PC-3 (cell line): ENCODE data around the gene KDM6A. TPM values are rescaled to one million over a fixed set of nuclear protein-coding genes. Genes with fewer than 3 reads are reported as not detected.
"Not testable (repeated sequence)": the region's sequence is repeated elsewhere in the genome, so short reads cannot be mapped to it uniquely, and the experiment has no call there.

Experiments used
- ATAC-seq: fragments of 200-7000 bp; cut with Tn5 transposase; 2 replicates; pipeline ENCODE4 v1.9.1; 2020; ENCODE audit warnings: mild to moderate bottlenecking, moderate library complexity
- BruUV-seq: library from RNA; stranded (reverse); fragments of 400-500 nt; replicated peaks from 2 replicates; lab custom pipeline; 2021; lab: Mats Ljungman, UMichigan
- CTCF ChIA-PET: fragments of 300-600 bp; sonication (Branson Sonifier 250); formaldehyde crosslinking; loops from one replicate; lab custom pipeline; 2022; ENCODE audit warnings: antibody characterized with exemption; lab: Charles Lee
- POLR2A ChIA-PET: fragments of 300-600 bp; sonication (Branson Sonifier 250); formaldehyde crosslinking; loops from one replicate; lab custom pipeline; 2022; ENCODE audit warnings: antibody characterized with exemption; ENCODE audit not compliant: unreplicated experiment; lab: Charles Lee
- DNase-seq: peaks from one replicate; pipeline ENCODE4 v3.0.0-alpha.2; 2015
- H2AFZ ChIP-seq: fragments of 300-600 bp; sonication (generic); 2 replicates; pipeline ENCODE4 v1.6.0; 2016; ENCODE audit warnings: antibody characterized with exemption, low read length
- H3F3A ChIP-seq: fragments of 300-600 bp; sonication (generic); one replicate; pipeline ENCODE4 v1.6.0; 2017; ENCODE audit warnings: antibody characterized with exemption, low read length, control low read depth, mild to moderate bottlenecking; ENCODE audit not compliant: unreplicated experiment
- H3K27ac ChIP-seq: fragments of 300-600 bp; sonication (generic); 2 replicates; pipeline ENCODE4 v1.5.1; 2016; ENCODE audit warnings: mild to moderate bottlenecking, low read length
- H3K27me3 ChIP-seq: fragments of 300-600 bp; sonication (generic); 2 replicates; pipeline ENCODE4 v1.6.1; 2016; ENCODE audit warnings: low read length, mixed read lengths
- H3K36me3 ChIP-seq: fragments of 300-600 bp; sonication (generic); 2 replicates; pipeline ENCODE4 v1.6.1; 2016; ENCODE audit warnings: low read depth, mixed run types, low read length, mixed read lengths
- H3K4me1 ChIP-seq: fragments of 300-600 bp; sonication (generic); 2 replicates; pipeline ENCODE4 v1.5.1; 2016; ENCODE audit warnings: low read length; ENCODE audit not compliant: insufficient read depth
- H3K4me2 ChIP-seq: fragments of 300-600 bp; sonication (generic); 2 replicates; pipeline ENCODE4 v1.6.0; 2016; ENCODE audit warnings: low read length
- H3K4me3 ChIP-seq: fragments of 300-600 bp; sonication (generic); 2 replicates; pipeline ENCODE4 v1.5.1; 2016; ENCODE audit warnings: mild to moderate bottlenecking, low read length, mixed read lengths
- H3K79me2 ChIP-seq: fragments of 300-600 bp; sonication (generic); 2 replicates; pipeline ENCODE4 v1.6.1; 2017; ENCODE audit warnings: low read length, mixed read lengths
- H3K9ac ChIP-seq: fragments of 300-600 bp; sonication (generic); 2 replicates; pipeline ENCODE4 v1.6.0; 2016; ENCODE audit warnings: mild to moderate bottlenecking, low read length
- H3K9me2 ChIP-seq: fragments of 300-600 bp; sonication (generic); replicated peaks from 2 replicates; pipeline ENCODE4 v1.6.1; 2016; ENCODE audit warnings: mixed run types, low read length, mixed read lengths
- H3K9me3 ChIP-seq: fragments of 300-600 bp; sonication (generic); 2 replicates; pipeline ENCODE4 v1.6.1; 2016; ENCODE audit warnings: low read length, mixed read lengths
- H4K20me1 ChIP-seq: fragments of 300-600 bp; sonication (generic); 2 replicates; pipeline ENCODE4 v1.6.1; 2016; ENCODE audit warnings: low read length, mixed read lengths
- EZH2 ChIP-seq: fragments of 300-600 bp; sonication (generic); IDR thresholded peaks from one replicate; pipeline ENCODE4 v1.6.1; 2017; ENCODE audit warnings: antibody characterized with exemption, mild to moderate bottlenecking, low read length; ENCODE audit not compliant: unreplicated experiment
- EZH2phosphoT487 ChIP-seq: fragments of 300-600 bp; sonication (generic); IDR thresholded peaks from 2 replicates; pipeline ENCODE4 v1.6.1; 2018; ENCODE audit warnings: mild to moderate bottlenecking, antibody characterized with exemption, low read length, borderline replicate concordance
- intact Hi-C: fragments of 100-400 bp; cut with micrococcal nuclease; formaldehyde crosslinking; loops from 2 replicates; pipeline ENCODE4 v1.9.0; 2023
- total RNA-seq: library from RNA; depleted of rRNA; stranded (reverse); fragments of >200 nt; gene quantifications from 2 replicates; pipeline ENCODE4 v1.2.3, GENCODE V29; 2014
- TF ChIP-seq, protein P1 (sequence below): fragments of 300-600 bp; sonication (generic); conservative IDR thresholded peaks from 2 replicates; pipeline ENCODE4 v1.5.1; 2017; ENCODE audit warnings: antibody characterized with exemption, low read depth, mild to moderate bottlenecking, low read length

KDM6A gene
- total RNA-seq, 1 experiment from 2014 or later, result 31.3 TPM

DNA sequence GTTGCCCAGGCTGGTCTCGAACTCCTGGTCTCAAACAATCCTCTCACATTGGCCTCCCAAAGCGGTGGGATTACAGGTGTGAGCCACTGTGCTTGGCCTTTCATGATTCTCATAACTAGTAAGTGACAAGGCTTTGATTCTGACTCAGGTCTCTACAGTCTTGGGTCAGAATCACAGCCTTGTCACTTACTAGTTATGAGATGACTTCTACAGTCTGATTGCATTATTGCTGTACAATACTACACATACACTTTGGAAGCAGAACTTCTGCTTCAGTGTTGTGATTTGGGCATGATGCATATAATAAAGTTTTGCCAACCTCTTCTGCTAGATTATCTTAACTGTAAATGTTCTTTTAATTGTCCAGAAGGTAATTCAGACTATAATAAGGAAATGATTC is 123.3 kb downstream of the KDM6A start:
- Histone ChIP-seq H2AFZ (no peak overlapping the region), H3K9me3 (no peaks in the 10 kb centered on the region), H3K79me2 (peaks cover 82% of the 10 kb centered on the region), H4K20me1 (no peaks in the 10 kb centered on the region), H3K27ac (no peak overlapping the region), H3K9ac (no peak overlapping the region), H3K4me3 (no peak overlapping the region), H3F3A (no peaks in the 10 kb centered on the region), H3K27me3 (no peaks in the 10 kb centered on the region), H3K4me2 (no peak overlapping the region), H3K36me3 (0 out of 2 replicates have a peak, but pooled peaks cover 4% of the 10 kb centered on the region), H3K4me1 (peaks cover 16% of the 10 kb centered on the region), H3K9me2 (no peaks in the 10 kb centered on the region)
- intact Hi-C loops, result no loop called here
- TF ChIP-seq, protein P1, sequence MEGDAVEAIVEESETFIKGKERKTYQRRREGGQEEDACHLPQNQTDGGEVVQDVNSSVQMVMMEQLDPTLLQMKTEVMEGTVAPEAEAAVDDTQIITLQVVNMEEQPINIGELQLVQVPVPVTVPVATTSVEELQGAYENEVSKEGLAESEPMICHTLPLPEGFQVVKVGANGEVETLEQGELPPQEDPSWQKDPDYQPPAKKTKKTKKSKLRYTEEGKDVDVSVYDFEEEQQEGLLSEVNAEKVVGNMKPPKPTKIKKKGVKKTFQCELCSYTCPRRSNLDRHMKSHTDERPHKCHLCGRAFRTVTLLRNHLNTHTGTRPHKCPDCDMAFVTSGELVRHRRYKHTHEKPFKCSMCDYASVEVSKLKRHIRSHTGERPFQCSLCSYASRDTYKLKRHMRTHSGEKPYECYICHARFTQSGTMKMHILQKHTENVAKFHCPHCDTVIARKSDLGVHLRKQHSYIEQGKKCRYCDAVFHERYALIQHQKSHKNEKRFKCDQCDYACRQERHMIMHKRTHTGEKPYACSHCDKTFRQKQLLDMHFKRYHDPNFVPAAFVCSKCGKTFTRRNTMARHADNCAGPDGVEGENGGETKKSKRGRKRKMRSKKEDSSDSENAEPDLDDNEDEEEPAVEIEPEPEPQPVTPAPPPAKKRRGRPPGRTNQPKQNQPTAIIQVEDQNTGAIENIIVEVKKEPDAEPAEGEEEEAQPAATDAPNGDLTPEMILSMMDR, result no peak
- TF ChIP-seq EZH2phosphoT487, result no peak
- no peak for TF ChIP-seq EZH2
- DNase-seq (no peak), ATAC-seq (no peak)
- ChIA-PET POLR2A (no interaction called here), CTCF (no interaction called here)
- BruUV-seq, result no TSS peak

DNA sequence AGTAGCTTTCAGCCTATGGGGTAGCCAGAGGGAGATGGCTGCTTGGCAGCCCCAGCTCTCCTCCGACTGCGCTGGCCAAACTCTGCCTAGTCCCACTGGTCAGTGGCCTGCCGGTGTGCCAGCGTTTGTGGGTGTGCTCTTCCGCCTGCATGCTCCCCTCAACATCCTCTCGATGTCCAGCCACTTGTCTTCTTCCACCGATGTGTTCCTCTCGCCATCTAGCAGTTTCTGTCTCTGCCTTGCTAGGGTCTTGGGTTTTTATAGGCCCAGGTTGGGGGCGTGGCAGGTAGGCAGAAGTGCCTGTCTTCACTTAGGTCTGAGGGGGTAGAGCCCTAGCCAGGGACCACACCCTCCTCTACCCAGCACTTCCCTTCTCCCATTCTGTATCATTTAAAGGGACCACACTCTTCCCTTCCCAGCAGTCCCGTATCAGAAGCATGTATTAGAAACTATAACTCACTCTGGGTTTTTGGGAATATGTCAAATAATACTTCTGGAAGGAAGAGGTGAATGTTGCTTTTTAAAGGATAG is 124.4 kb downstream of the KDM6A start:
- ChIA-PET POLR2A (no interaction called here), CTCF (no interaction called here)
- Histone ChIP-seq H3F3A (no peaks in the 10 kb centered on the region), H3K79me2 (peaks cover 89% of the 10 kb centered on the region), H3K4me2 (no peak overlapping the region), H4K20me1 (no peaks in the 10 kb centered on the region), H3K27me3 (no peaks in the 10 kb centered on the region), H2AFZ (no peak overlapping the region), H3K9me2 (no peaks in the 10 kb centered on the region), H3K9ac (no peak overlapping the region), H3K4me3 (no peak overlapping the region), H3K4me1 (peaks cover 26% of the 10 kb centered on the region), H3K27ac (no peak overlapping the region), H3K36me3 (0 out of 2 replicates have a peak, but pooled peaks cover 4% of the 10 kb centered on the region), H3K9me3 (no peaks in the 10 kb centered on the region)
- ATAC-seq (no peak), DNase-seq (no peak)
- TF ChIP-seq, protein P1, result no peak
- no peak for TF ChIP-seq EZH2phosphoT487
- no TSS peak for BruUV-seq
- intact Hi-C loops, result no loop called here

DNA sequence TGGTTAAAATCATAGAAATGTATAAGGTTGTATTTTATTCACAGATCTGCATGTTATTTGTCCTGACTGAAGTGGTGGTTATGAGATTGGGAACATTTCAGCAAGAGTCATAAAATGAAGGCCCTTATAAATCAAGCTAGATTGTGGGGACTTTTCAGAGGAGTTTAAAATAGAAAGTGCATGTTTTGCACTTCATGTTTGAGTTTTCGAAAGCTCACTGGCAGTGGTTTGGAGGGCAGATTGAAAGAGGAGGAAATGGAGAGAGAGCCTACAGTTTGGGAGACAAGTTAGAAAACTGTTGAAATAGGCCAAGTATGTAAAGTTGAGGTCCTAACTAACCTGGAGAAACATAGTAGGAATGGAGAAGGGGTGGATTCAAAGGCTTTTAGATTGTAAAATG is 124.9 kb downstream of the KDM6A start:
- H3K4me2 ChIP-seq, result no peak overlapping the region
- H3F3A ChIP-seq, result no peaks in the 10 kb centered on the region
- H3K79me2 ChIP-seq, result peaks cover 87% of the 10 kb centered on the region
- DNase-seq, result no peak
- intact Hi-C loops, result no loop called here
- no peaks in the 10 kb centered on the region for H3K9me2 ChIP-seq
- ATAC-seq, result no peak
- no peak overlapping the region for H3K4me3 ChIP-seq
- TF ChIP-seq, protein P1, result no peak
- no peak for TF ChIP-seq EZH2
- H3K4me1 ChIP-seq, result peaks cover 29% of the 10 kb centered on the region
- H3K27me3 ChIP-seq, result no peaks in the 10 kb centered on the region
- POLR2A ChIA-PET, result no interaction called here
- H3K36me3 ChIP-seq, result 0 out of 2 replicates have a peak, but pooled peaks cover 4% of the 10 kb centered on the region
- CTCF ChIA-PET, result no interaction called here
- no peak overlapping the region for H3K9ac ChIP-seq
- H4K20me1 ChIP-seq, result no peaks in the 10 kb centered on the region
- no peaks in the 10 kb centered on the region for H3K9me3 ChIP-seq
- no peak overlapping the region for H2AFZ ChIP-seq
- BruUV-seq, result no TSS peak
- H3K27ac ChIP-seq, result no peak overlapping the region

DNA sequence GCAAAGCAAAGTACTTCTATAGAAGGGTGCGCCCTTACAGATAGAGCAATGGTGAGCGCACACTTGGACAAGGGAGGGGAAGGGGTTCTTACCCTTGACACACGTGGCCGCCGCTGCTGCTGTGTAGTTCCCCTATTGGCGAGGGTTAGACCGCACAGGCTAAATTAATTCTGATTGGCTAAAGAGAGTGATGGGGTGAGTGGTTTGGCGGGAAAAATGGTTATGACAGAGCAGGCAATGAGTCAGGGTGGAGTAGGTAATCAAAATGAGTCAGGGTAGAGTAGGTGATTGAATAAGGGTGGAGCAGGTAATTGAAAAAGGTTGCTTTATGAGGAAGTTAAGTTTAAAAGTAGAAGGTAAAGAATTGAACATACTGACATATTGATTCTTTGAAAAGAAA is 126.2 kb downstream of the KDM6A start:
- H3K4me2 ChIP-seq, H3K4me3 ChIP-seq, BruUV-seq, H3F3A ChIP-seq, H3K27me3 ChIP-seq, H3K36me3 ChIP-seq, H3K9me2 ChIP-seq, H3K9ac ChIP-seq, H2AFZ ChIP-seq, H4K20me1 ChIP-seq, H3K9me3 ChIP-seq, POLR2A ChIA-PET, CTCF ChIA-PET, intact Hi-C loops: not testable (repeated sequence)
- Histone ChIP-seq H3K27ac (peak overlapping the region; percentile 54), H3K79me2 (peaks cover 88% of the 10 kb centered on the region), H3K4me1 (peaks cover 32% of the 10 kb centered on the region)
- DNase-seq (peak; percentile 45), ATAC-seq (peak; percentile 49)
